ENCODE data around the gene DDB1. TPM values are rescaled to one million over a fixed set of nuclear protein-coding genes. Genes with fewer than 3 reads are reported as not detected.

The DDB1 gene
- total and polyA plus RNA-seq, 12 donors = 165 to 885 (median 592) TPM

DNA sequence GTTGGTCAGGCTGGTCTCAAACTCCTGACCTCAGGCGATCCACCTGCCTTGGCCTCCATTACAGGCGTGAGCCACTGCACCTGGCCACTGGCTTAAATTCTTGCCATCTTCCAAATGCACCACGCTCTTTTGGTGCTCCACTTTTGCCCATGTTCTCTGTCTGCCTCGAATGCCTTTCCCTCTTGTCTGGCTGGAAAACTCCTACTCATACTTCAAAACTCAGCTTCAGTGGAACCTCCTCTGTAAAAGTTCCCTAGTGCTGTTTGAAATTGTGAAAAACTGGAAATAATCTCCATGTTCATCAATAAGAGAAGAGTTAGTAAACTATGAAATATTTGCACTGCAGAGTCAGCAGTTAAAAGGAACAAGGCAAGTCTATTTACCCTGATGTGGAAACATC lies 49.3 kb downstream of the DDB1 start:
- no peak overlapping the region for H3K4me3 ChIP-seq
- no peaks in the 10 kb centered on the region for H3K36me3 ChIP-seq (replicated peaks in 1 of 2)
- no peak for TF ChIP-seq POLR2A (IDR thresholded peaks at IDR 0.05)
- TF ChIP-seq, protein P1, sequence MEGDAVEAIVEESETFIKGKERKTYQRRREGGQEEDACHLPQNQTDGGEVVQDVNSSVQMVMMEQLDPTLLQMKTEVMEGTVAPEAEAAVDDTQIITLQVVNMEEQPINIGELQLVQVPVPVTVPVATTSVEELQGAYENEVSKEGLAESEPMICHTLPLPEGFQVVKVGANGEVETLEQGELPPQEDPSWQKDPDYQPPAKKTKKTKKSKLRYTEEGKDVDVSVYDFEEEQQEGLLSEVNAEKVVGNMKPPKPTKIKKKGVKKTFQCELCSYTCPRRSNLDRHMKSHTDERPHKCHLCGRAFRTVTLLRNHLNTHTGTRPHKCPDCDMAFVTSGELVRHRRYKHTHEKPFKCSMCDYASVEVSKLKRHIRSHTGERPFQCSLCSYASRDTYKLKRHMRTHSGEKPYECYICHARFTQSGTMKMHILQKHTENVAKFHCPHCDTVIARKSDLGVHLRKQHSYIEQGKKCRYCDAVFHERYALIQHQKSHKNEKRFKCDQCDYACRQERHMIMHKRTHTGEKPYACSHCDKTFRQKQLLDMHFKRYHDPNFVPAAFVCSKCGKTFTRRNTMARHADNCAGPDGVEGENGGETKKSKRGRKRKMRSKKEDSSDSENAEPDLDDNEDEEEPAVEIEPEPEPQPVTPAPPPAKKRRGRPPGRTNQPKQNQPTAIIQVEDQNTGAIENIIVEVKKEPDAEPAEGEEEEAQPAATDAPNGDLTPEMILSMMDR (IDR thresholded peaks at IDR 0.05) = no peak
- intact Hi-C loops (cut with DNase I) = no loop called here
- H3K27ac ChIP-seq = no peak overlapping the region
- no peaks in the 10 kb centered on the region for H3K4me1 ChIP-seq (replicated peaks in 1 of 2)
- no peak for DNase-seq
- WGBS, 4 donors = 91 to 94% (median 92%) methylated on average over 4 of the region's 4 CpGs
- H3K9me3 ChIP-seq (replicated peaks in 1 of 3) = no peaks in the 10 kb centered on the region
- H3K27me3 ChIP-seq = no peaks in the 10 kb centered on the region

DNA sequence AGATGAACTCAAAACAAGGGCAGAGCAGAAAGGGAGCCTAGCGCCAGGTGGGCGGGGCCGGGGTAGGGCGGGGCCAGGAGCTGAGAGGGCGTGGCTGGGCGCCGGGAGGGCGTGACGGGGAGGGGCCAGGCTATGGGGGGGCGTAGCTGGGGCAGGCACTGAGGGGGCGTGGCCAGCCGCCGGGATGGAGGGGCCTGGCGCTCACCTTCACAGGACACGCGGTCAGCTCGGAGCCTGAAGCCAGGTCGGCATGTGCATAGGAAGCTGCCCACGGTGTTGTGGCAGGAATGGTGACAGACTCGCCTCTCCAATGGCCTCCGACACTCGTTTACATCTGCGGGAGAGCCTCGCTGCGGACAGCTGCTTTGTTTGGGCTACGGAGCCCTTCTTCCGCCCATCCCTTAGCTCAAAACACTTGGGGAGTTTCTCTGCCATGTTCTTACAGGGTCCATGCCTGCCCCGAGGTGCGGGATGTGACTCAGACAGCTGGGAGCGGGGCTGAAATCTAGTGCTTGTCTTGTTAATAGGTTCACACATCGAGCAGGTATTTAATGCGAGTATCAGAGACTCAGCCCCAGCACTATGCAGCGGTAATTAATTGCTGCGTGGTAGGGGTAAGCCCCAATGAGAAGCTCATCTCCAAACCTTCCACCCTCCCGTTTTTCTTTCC lies 51.2 kb downstream of the DDB1 start:
- intact Hi-C loops (cut with DNase I) = no loop called here
- Histone ChIP-seq H3K36me3 (replicated peaks in 1 of 2) (no peaks in the 10 kb centered on the region), H3K27me3 (no peaks in the 10 kb centered on the region), H3K9me3 (replicated peaks in 1 of 3) (no peaks in the 10 kb centered on the region), H3K27ac (no peak overlapping the region), H3K4me1 (replicated peaks in 1 of 2) (no peaks in the 10 kb centered on the region), H3K4me3 (peak overlapping the region in 1 of 4 donors; percentile 17)
- 46 to 69% (median 52%) methylated on average over 20 to 35 of the region's 35 CpGs for WGBS, 4 donors
- DNase-seq = peak; percentile 45 to 71 (median 60)
- TF ChIP-seq, protein P1 (IDR thresholded peaks at IDR 0.05) = no peak
- TF ChIP-seq POLR2A (IDR thresholded peaks at IDR 0.05) = no peak

DNA sequence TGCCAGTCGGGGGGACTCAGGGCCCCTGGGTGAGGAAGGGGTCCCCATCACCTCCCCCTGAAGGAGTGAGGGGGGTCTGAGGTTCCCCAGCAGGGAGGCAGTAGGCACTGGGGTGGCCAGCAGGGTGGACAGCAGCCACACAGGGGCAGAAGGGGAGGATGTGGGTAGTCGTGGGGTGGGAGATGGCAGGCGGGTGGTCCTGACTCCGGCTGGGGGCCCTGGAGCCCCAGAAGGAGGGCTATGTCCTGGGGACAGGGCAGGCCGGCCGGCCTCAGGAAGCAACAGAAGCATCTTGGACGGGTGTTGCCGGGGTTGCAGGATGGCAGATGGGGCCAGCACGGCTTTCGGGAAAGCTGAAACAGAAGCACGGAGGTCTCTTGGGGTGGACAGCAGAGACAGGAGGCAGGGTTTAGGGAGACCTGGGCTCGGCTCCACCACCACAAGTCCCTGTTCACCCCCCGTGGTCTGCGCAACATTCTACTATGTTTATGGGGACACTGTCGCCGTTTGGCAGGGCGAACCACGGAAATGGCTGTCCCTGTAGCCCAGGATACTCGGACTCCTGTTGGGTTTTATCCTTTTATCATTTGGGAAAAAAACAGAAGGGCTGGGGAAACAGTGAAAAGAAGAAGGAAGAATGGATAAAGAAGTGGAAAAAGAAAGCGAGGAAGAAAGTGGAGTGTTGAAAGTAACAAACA lies 51.9 kb downstream of the DDB1 start:
- H3K4me3 ChIP-seq = peak overlapping the region in 1 of 4 donors; percentile 17
- intact Hi-C loops (cut with DNase I) = no loop called here
- H3K27ac ChIP-seq = no peak overlapping the region
- no peaks in the 10 kb centered on the region for H3K9me3 ChIP-seq (replicated peaks in 1 of 3)
- no peaks in the 10 kb centered on the region for H3K36me3 ChIP-seq (replicated peaks in 1 of 2)
- 82 to 86% (median 85%) methylated on average over 17 to 20 of the region's 20 CpGs for WGBS, 4 donors
- H3K27me3 ChIP-seq = no peaks in the 10 kb centered on the region
- TF ChIP-seq, protein P1 (IDR thresholded peaks at IDR 0.05) = no peak
- TF ChIP-seq POLR2A (IDR thresholded peaks at IDR 0.05) = no peak
- DNase-seq = no peak
- H3K4me1 ChIP-seq (replicated peaks in 1 of 2) = no peaks in the 10 kb centered on the region

DNA sequence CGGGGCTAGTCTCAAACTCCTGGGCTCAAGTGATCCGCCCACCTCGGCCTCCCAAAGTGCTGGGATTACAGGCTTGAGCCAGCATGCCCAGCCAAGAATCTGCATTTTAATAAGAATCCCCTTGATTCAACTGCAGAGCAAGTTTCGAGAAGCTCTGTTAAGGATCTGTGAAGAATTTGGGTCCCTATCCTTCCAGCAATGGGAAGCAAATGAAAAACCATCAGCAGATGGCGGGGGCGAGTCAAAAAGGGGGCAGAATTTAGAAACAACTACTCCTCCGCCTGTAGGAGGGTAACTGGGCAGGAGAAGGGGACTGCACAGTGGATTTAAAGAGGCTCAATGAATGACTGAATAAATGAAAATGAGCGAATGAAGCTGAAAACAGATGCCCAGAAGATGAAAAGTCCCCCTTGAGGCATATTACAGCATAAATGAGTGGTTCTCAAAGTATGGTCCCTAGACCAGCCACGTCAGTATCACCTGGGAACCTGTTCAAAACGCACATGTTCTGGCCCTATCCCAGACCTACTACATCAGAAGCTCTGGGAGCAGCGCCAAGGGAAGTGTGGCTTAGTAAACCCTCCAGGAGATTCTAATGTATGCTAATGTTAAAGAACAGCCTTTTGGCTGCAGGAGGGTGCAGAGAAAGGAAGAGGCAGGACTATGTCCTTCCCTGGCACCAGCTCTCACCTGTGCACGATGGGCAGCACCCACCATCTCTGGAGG lies 52.8 kb downstream of the DDB1 start:
- TF ChIP-seq POLR2A (IDR thresholded peaks at IDR 0.05) = no peak
- TF ChIP-seq, protein P1 (IDR thresholded peaks at IDR 0.05) = no peak
- WGBS, 4 donors = 88 to 96% (median 89%) methylated on average over 12 of the region's 12 CpGs
- Histone ChIP-seq H3K4me3 (no peak overlapping the region), H3K4me1 (replicated peaks in 1 of 2) (no peaks in the 10 kb centered on the region), H3K36me3 (replicated peaks in 1 of 2) (no peaks in the 10 kb centered on the region), H3K9me3 (replicated peaks in 1 of 3) (no peaks in the 10 kb centered on the region), H3K27me3 (no peaks in the 10 kb centered on the region), H3K27ac (no peak overlapping the region)
- no peak for DNase-seq
- intact Hi-C loops (cut with DNase I) = no loop called here

Measured in adrenal gland (tissue), 12 donors.